ENCODE measurements around the gene CD180.

The CD180 gene

GRCh38 chr5:67209141-67209771 is 12.7 kb upstream of the CD180 start:
- Histone ChIP-seq H3K9ac (ENCODE audit: low read depth, low read length) (no peak overlapping the region), H3K4me3 (ENCODE audit: low read length) (no peak overlapping the region), H3K36me3 (ENCODE audit: insufficient read depth, low read length) (no peaks in the 10 kb centered on the region), H3K9me3 (replicated peaks; ENCODE audit: low read length) (no peaks in the 10 kb centered on the region), H3K27me3 (ENCODE audit: control insufficient read depth, insufficient read depth, low read length) (no peaks in the 10 kb centered on the region), H3K4me1 (ENCODE audit: control insufficient read depth, insufficient read depth, low read length) (peaks cover 23% of the 10 kb centered on the region), H3K4me2 (ENCODE audit: low read length) (no peak overlapping the region)

- H3K9ac ChIP-seq (ENCODE audit: low read depth, low read length): no peak overlapping the region
- H3K4me3 ChIP-seq (ENCODE audit: low read length): no peak overlapping the region
- H3K4me2 ChIP-seq (ENCODE audit: low read length): no peak overlapping the region
- peaks cover 23% of the 10 kb centered on the region for H3K4me1 ChIP-seq (ENCODE audit: control insufficient read depth, insufficient read depth, low read length)
- no peaks in the 10 kb centered on the region for H3K9me3 ChIP-seq (replicated peaks; ENCODE audit: low read length)
- no peaks in the 10 kb centered on the region for H3K36me3 ChIP-seq (ENCODE audit: insufficient read depth, low read length)
- H3K27me3 ChIP-seq (ENCODE audit: control insufficient read depth, insufficient read depth, low read length): no peaks in the 10 kb centered on the region
These were observed 11.8 kb upstream of the CD180 start for GRCh38 chr5:67208403-67208802.

GRCh38 chr5:67206929-67207328 is 10.3 kb upstream of the CD180 start:
- no peaks in the 10 kb centered on the region for H3K36me3 ChIP-seq (ENCODE audit: insufficient read depth, low read length)
- no peak overlapping the region for H3K9ac ChIP-seq (ENCODE audit: low read depth, low read length)
- H3K9me3 ChIP-seq (replicated peaks; ENCODE audit: low read length): no peaks in the 10 kb centered on the region
- peaks cover 18% of the 10 kb centered on the region for H3K4me1 ChIP-seq (ENCODE audit: control insufficient read depth, insufficient read depth, low read length)
- H3K27me3 ChIP-seq (ENCODE audit: control insufficient read depth, insufficient read depth, low read length): no peaks in the 10 kb centered on the region
- no peak overlapping the region for H3K4me3 ChIP-seq (ENCODE audit: low read length)
- H3K4me2 ChIP-seq (ENCODE audit: low read length): peak overlapping the region; percentile 4

GRCh38 chr5:67206461-67206860 is 9.9 kb upstream of the CD180 start:
- no peaks in the 10 kb centered on the region for H3K9me3 ChIP-seq (replicated peaks; ENCODE audit: low read length)
- no peak overlapping the region for H3K4me2 ChIP-seq (ENCODE audit: low read length)
- peaks cover 18% of the 10 kb centered on the region for H3K4me1 ChIP-seq (ENCODE audit: control insufficient read depth, insufficient read depth, low read length)
- H3K27me3 ChIP-seq (ENCODE audit: control insufficient read depth, insufficient read depth, low read length): no peaks in the 10 kb centered on the region
- H3K4me3 ChIP-seq (ENCODE audit: low read length): no peak overlapping the region
- no peak overlapping the region for H3K9ac ChIP-seq (ENCODE audit: low read depth, low read length)
- H3K36me3 ChIP-seq (ENCODE audit: insufficient read depth, low read length): no peaks in the 10 kb centered on the region

- Histone ChIP-seq H3K9me3 (replicated peaks; ENCODE audit: low read length) (no peaks in the 10 kb centered on the region), H3K4me2 (ENCODE audit: low read length) (no peak overlapping the region), H3K27me3 (ENCODE audit: control insufficient read depth, insufficient read depth, low read length) (no peaks in the 10 kb centered on the region), H3K36me3 (ENCODE audit: insufficient read depth, low read length) (no peaks in the 10 kb centered on the region), H3K4me3 (ENCODE audit: low read length) (no peak overlapping the region), H3K4me1 (ENCODE audit: control insufficient read depth, insufficient read depth, low read length) (peaks cover 18% of the 10 kb centered on the region), H3K9ac (ENCODE audit: low read depth, low read length) (no peak overlapping the region)
These were observed 9.4 kb upstream of the CD180 start for GRCh38 chr5:67205981-67206380.

GRCh38 chr5:67204821-67205220 is 8.2 kb upstream of the CD180 start:
- no peak overlapping the region for H3K9ac ChIP-seq (ENCODE audit: low read depth, low read length)

GRCh38 chr5:67203701-67204074 is 7.1 kb upstream of the CD180 start:
- no peaks in the 10 kb centered on the region for H3K9me3 ChIP-seq (replicated peaks; ENCODE audit: low read length)
- no peak overlapping the region for H3K4me3 ChIP-seq (ENCODE audit: low read length)
- H3K9ac ChIP-seq (ENCODE audit: low read depth, low read length): no peak overlapping the region
- no peak overlapping the region for H3K4me2 ChIP-seq (ENCODE audit: low read length)
- H3K4me1 ChIP-seq (ENCODE audit: control insufficient read depth, insufficient read depth, low read length): peaks cover 18% of the 10 kb centered on the region
- no peaks in the 10 kb centered on the region for H3K27me3 ChIP-seq (ENCODE audit: control insufficient read depth, insufficient read depth, low read length)
- no peaks in the 10 kb centered on the region for H3K36me3 ChIP-seq (ENCODE audit: insufficient read depth, low read length)

More at GRCh38 chr5:67204821-67205220, 8.2 kb upstream of the CD180 start:
- Histone ChIP-seq H3K4me1 (ENCODE audit: control insufficient read depth, insufficient read depth, low read length) (peaks cover 18% of the 10 kb centered on the region), H3K4me2 (ENCODE audit: low read length) (no peak overlapping the region), H3K9me3 (replicated peaks; ENCODE audit: low read length) (no peaks in the 10 kb centered on the region), H3K36me3 (ENCODE audit: insufficient read depth, low read length) (no peaks in the 10 kb centered on the region), H3K27me3 (ENCODE audit: control insufficient read depth, insufficient read depth, low read length) (no peaks in the 10 kb centered on the region), H3K4me3 (ENCODE audit: low read length) (no peak overlapping the region)

GRCh38 chr5:67202828-67203227 is 6.2 kb upstream of the CD180 start:
- H3K36me3 ChIP-seq (ENCODE audit: insufficient read depth, low read length): no peaks in the 10 kb centered on the region
- peaks cover 18% of the 10 kb centered on the region for H3K4me1 ChIP-seq (ENCODE audit: control insufficient read depth, insufficient read depth, low read length)
- H3K4me3 ChIP-seq (ENCODE audit: low read length): no peak overlapping the region
- no peaks in the 10 kb centered on the region for H3K9me3 ChIP-seq (replicated peaks; ENCODE audit: low read length)
- no peak overlapping the region for H3K4me2 ChIP-seq (ENCODE audit: low read length)
- H3K27me3 ChIP-seq (ENCODE audit: control insufficient read depth, insufficient read depth, low read length): no peaks in the 10 kb centered on the region
- no peak overlapping the region for H3K9ac ChIP-seq (ENCODE audit: low read depth, low read length)

GRCh38 chr5:67201897-67202549 is 5.4 kb upstream of the CD180 start:
- Histone ChIP-seq H3K4me3 (ENCODE audit: low read length) (no peak overlapping the region), H3K4me1 (ENCODE audit: control insufficient read depth, insufficient read depth, low read length) (peaks cover 11% of the 10 kb centered on the region), H3K9me3 (replicated peaks; ENCODE audit: low read length) (no peaks in the 10 kb centered on the region), H3K9ac (ENCODE audit: low read depth, low read length) (no peak overlapping the region), H3K27me3 (ENCODE audit: control insufficient read depth, insufficient read depth, low read length) (no peaks in the 10 kb centered on the region), H3K4me2 (ENCODE audit: low read length) (no peak overlapping the region), H3K36me3 (ENCODE audit: insufficient read depth, low read length) (no peaks in the 10 kb centered on the region)

- peaks cover 2% of the 10 kb centered on the region for H3K4me1 ChIP-seq (ENCODE audit: control insufficient read depth, insufficient read depth, low read length)
- no peaks in the 10 kb centered on the region for H3K27me3 ChIP-seq (ENCODE audit: control insufficient read depth, insufficient read depth, low read length)
- H3K4me2 ChIP-seq (ENCODE audit: low read length): no peak overlapping the region
- no peaks in the 10 kb centered on the region for H3K36me3 ChIP-seq (ENCODE audit: insufficient read depth, low read length)
- H3K4me3 ChIP-seq (ENCODE audit: low read length): no peak overlapping the region
- H3K9ac ChIP-seq (ENCODE audit: low read depth, low read length): no peak overlapping the region
- no peaks in the 10 kb centered on the region for H3K9me3 ChIP-seq (replicated peaks; ENCODE audit: low read length)
These were observed 4.4 kb upstream of the CD180 start for GRCh38 chr5:67200809-67201562.

GRCh38 chr5:67199859-67200258 is 3.3 kb upstream of the CD180 start:
- Histone ChIP-seq H3K27me3 (ENCODE audit: control insufficient read depth, insufficient read depth, low read length) (no peaks in the 10 kb centered on the region), H3K36me3 (ENCODE audit: insufficient read depth, low read length) (no peaks in the 10 kb centered on the region), H3K4me1 (ENCODE audit: control insufficient read depth, insufficient read depth, low read length) (no peaks in the 10 kb centered on the region), H3K4me3 (ENCODE audit: low read length) (no peak overlapping the region), H3K9me3 (replicated peaks; ENCODE audit: low read length) (no peaks in the 10 kb centered on the region), H3K9ac (ENCODE audit: low read depth, low read length) (no peak overlapping the region), H3K4me2 (ENCODE audit: low read length) (no peak overlapping the region)

Data from skeletal muscle satellite cell (primary cell).